Loucy (cell line): ENCODE results near the gene NIT2.

ENCODE experiments used
- H2AFZ ChIP-seq: fragments of 200-600 bp; sonication (generic); 2 replicates; pipeline ENCODE4 v1.6.0; 2016; ENCODE audit warnings: antibody characterized with exemption, mild to moderate bottlenecking, low read length, moderate library complexity
- H3F3A ChIP-seq: fragments of 200-600 bp; 2 replicates; pipeline ENCODE4 v1.6.0; 2016; ENCODE audit warnings: antibody characterized with exemption, low read depth, mild to moderate bottlenecking
- H3K27me3 ChIP-seq: fragments of 200-600 bp; sonication (generic); 2 replicates; pipeline ENCODE4 v1.6.1; 2014; ENCODE audit warnings: low read length, mild to moderate bottlenecking; ENCODE audit not compliant: insufficient read depth, poor library complexity, severe bottlenecking
- H3K36me3 ChIP-seq: fragments of 200-600 bp; sonication (generic); 2 replicates; pipeline ENCODE4 v1.6.1; 2016; ENCODE audit warnings: low read length; ENCODE audit not compliant: insufficient read depth
- H3K4me1 ChIP-seq: fragments of 200-600 bp; sonication (generic); 2 replicates; pipeline ENCODE4 v1.5.1; 2014; ENCODE audit warnings: low read length, mild to moderate bottlenecking; ENCODE audit not compliant: insufficient read depth, poor library complexity, severe bottlenecking
- H3K4me2 ChIP-seq: fragments of 200-600 bp; sonication (generic); 2 replicates; pipeline ENCODE4 v1.6.0; 2014; ENCODE audit warnings: antibody characterized with exemption, low read length, low read depth, mild to moderate bottlenecking; ENCODE audit not compliant: poor library complexity, severe bottlenecking
- H3K4me3 ChIP-seq: fragments of 200-600 bp; sonication (generic); 2 replicates; pipeline ENCODE4 v1.5.1; 2014; ENCODE audit warnings: low read length, mild to moderate bottlenecking, mixed read lengths; ENCODE audit not compliant: poor library complexity, severe bottlenecking
- H3K79me2 ChIP-seq: fragments of 200-600 bp; sonication (generic); 2 replicates; pipeline ENCODE4 v1.6.1; 2014; ENCODE audit warnings: low read length; ENCODE audit not compliant: insufficient read depth
- H3K9ac ChIP-seq: fragments of 200-600 bp; sonication (generic); 2 replicates; pipeline ENCODE4 v1.6.0; 2014; ENCODE audit warnings: mild to moderate bottlenecking, low read depth, low read length, moderate library complexity; ENCODE audit not compliant: poor library complexity, severe bottlenecking
- H3K9me2 ChIP-seq: fragments of 200-600 bp; sonication (generic); replicated peaks from 2 replicates; pipeline ENCODE4 v1.6.1; 2016; ENCODE audit warnings: low read depth, low read length, mixed read lengths
- H3K9me3 ChIP-seq: fragments of 200-600 bp; sonication (generic); 2 replicates; pipeline ENCODE4 v1.6.1; 2014; ENCODE audit warnings: mild to moderate bottlenecking, antibody characterized with exemption, low read length, low read depth; ENCODE audit not compliant: insufficient read depth
- H4K20me1 ChIP-seq: fragments of 200-600 bp; sonication (generic); 2 replicates; pipeline ENCODE4 v1.6.0; 2014; ENCODE audit warnings: antibody characterized with exemption, low read length, mild to moderate bottlenecking; ENCODE audit not compliant: insufficient read depth, poor library complexity, severe bottlenecking
- CTCF ChIP-seq: fragments of 200-600 bp; sonication (generic); conservative IDR thresholded peaks from 2 replicates; pipeline ENCODE4 v1.5.1; 2014; ENCODE audit warnings: mild to moderate bottlenecking, antibody characterized with exemption, low read length
- EZH2phosphoT487 ChIP-seq: fragments of 200-600 bp; IDR thresholded peaks from 2 replicates; pipeline ENCODE4 v1.6.1; 2018; ENCODE audit warnings: antibody characterized with exemption, mild to moderate bottlenecking, moderate library complexity, borderline replicate concordance

The NIT2 gene

GRCh38 chr3:100396967-100397366 is 62.4 kb downstream of the NIT2 start:
- peaks cover 77% of the 10 kb centered on the region for H4K20me1 ChIP-seq
- H3K79me2 ChIP-seq = peaks cover 94% of the 10 kb centered on the region
- no peaks in the 10 kb centered on the region for H3F3A ChIP-seq
- no peaks in the 10 kb centered on the region for H3K9me2 ChIP-seq
- H3K9me3 ChIP-seq = no peaks in the 10 kb centered on the region
- H3K9ac ChIP-seq = peak overlapping the region; percentile 21
- H3K4me3 ChIP-seq = peak overlapping the region; percentile 57
- peaks cover 45% of the 10 kb centered on the region for H3K4me1 ChIP-seq
- no peaks in the 10 kb centered on the region for H3K36me3 ChIP-seq
- H2AFZ ChIP-seq = no peak overlapping the region
- peak overlapping the region; percentile 98 for H3K4me2 ChIP-seq
- TF ChIP-seq EZH2phosphoT487 (no peak), CTCF (no peak)
- no peaks in the 10 kb centered on the region for H3K27me3 ChIP-seq

GRCh38 chr3:100399341-100400071 is 64.9 kb downstream of the NIT2 start:
- Histone ChIP-seq H3K27me3 (no peaks in the 10 kb centered on the region), H3K79me2 (peaks cover 94% of the 10 kb centered on the region), H2AFZ (no peak overlapping the region), H4K20me1 (peaks cover 59% of the 10 kb centered on the region), H3K9ac (peak overlapping the region; percentile 95), H3F3A (no peaks in the 10 kb centered on the region), H3K9me2 (no peaks in the 10 kb centered on the region), H3K4me3 (peak overlapping the region; percentile 89), H3K4me1 (peaks cover 60% of the 10 kb centered on the region), H3K9me3 (no peaks in the 10 kb centered on the region), H3K36me3 (no peaks in the 10 kb centered on the region), H3K4me2 (peak overlapping the region; percentile 98)
- TF ChIP-seq CTCF = no peak
- no peak for TF ChIP-seq EZH2phosphoT487

- no peaks in the 10 kb centered on the region for H3K36me3 ChIP-seq
- peak overlapping the region; percentile 95 for H3K9ac ChIP-seq
- H3K4me1 ChIP-seq = peaks cover 59% of the 10 kb centered on the region
- TF ChIP-seq EZH2phosphoT487 (no peak), CTCF (no peak)
- no peaks in the 10 kb centered on the region for H3F3A ChIP-seq
- H3K27me3 ChIP-seq = no peaks in the 10 kb centered on the region
- H4K20me1 ChIP-seq = peaks cover 52% of the 10 kb centered on the region
- 0 out of 2 replicates have a peak, but pooled peaks cover under 1% of the 10 kb centered on the region for H3K9me3 ChIP-seq
- peak overlapping the region; percentile 98 for H3K4me2 ChIP-seq
- no peaks in the 10 kb centered on the region for H3K9me2 ChIP-seq
- H2AFZ ChIP-seq = peak overlapping the region; percentile 84; the same call in 1 of the 2 replicates
- H3K79me2 ChIP-seq = peaks cover 93% of the 10 kb centered on the region
- peak overlapping the region; percentile 89 for H3K4me3 ChIP-seq
These were observed 65.8 kb downstream of the NIT2 start for GRCh38 chr3:100400419-100400779.
